Peyer's patch (tissue), 4 donors: ENCODE measurements around the gene AZGP1. TPM values are rescaled to one million over a fixed set of nuclear protein-coding genes. Genes with fewer than 3 reads are reported as not detected.
"Not testable (repeated sequence)": the region's sequence is repeated elsewhere in the genome, so short reads cannot be mapped to it uniquely, and the experiment has no call there.

Experiments used
- DNase-seq, 3 donors: peaks; one replicate each; pipeline ENCODE4 v3.0.0-alpha.2; 2017 to 2019
- H3K27ac ChIP-seq, 4 donors: fragments of 200-600 bp; sonication (generic); one replicate each; pipeline ENCODE4 v1.5.1; 2016 to 2019
- H3K27me3 ChIP-seq, 2 donors: fragments of 200-600 bp; sonication (generic); one replicate each; pipeline ENCODE4 v1.5.1; 2019
- H3K36me3 ChIP-seq, 3 donors: fragments of 200-600 bp; sonication (generic); one replicate each; pipeline ENCODE4 v1.5.1; 2016 to 2019
- H3K4me1 ChIP-seq, 4 donors: fragments of 200-600 bp; sonication (generic); one replicate each; pipeline ENCODE4 v1.5.1; 2016 to 2019
- H3K4me3 ChIP-seq, 4 donors: fragments of 200-600 bp; sonication (generic); 1 replicate in 3 of 4; 2 replicates in 1 of 4; pipeline ENCODE4 v1.5.1; 2016 to 2019; ENCODE audit warnings: mild to moderate bottlenecking in 1 of 4
- H3K9me3 ChIP-seq, 4 donors: fragments of 200-600 bp; sonication (generic); one replicate each; pipeline ENCODE4 v1.5.1; 2016 to 2019; ENCODE audit warnings: mild to moderate bottlenecking in 1 of 4
- CTCF ChIP-seq, 6 experiments: fragments of 450-650 bp in 4 of 6; fragments of 200-600 bp in 2 of 6; sonication (generic) in 1 of 6; IDR thresholded peaks; one replicate each; pipeline ENCODE4 v1.5.1; 2017 to 2019; ENCODE audit warnings: antibody characterized with exemption in 6 of 6, mild to moderate bottlenecking in 3 of 6, moderate library complexity in 1 of 6
- POLR2A ChIP-seq, 2 donors: fragments of 450-650 bp; IDR thresholded peaks; one replicate each; pipeline ENCODE4 v1.5.1; 2017; ENCODE audit warnings: antibody characterized with exemption in 2 of 2, mild to moderate bottlenecking in 2 of 2, moderate library complexity in 2 of 2
- total RNA-seq, 4 donors: library from RNA; depleted of rRNA; stranded (reverse); fragments of >200 nt; gene quantifications; one replicate each; pipeline ENCODE4 v1.1.0, GENCODE V29; 2016

The AZGP1 gene
- total RNA-seq, 4 donors from 2014 or later, result 3.3 to 30.3 (median 19.3) TPM

GRCh38 chr7:99947608-99948007 is 28.2 kb downstream of the AZGP1 start:
- no peak for DNase-seq
- Histone ChIP-seq H3K27me3 (no peaks in the 10 kb centered on the region), H3K4me3 (no peak overlapping the region), H3K27ac (no peak overlapping the region), H3K4me1 (no peaks in the 10 kb centered on the region), H3K9me3 (peaks cover 0 to 3% (median 0%) of the 10 kb centered on the region in 4 donors), H3K36me3 (no peaks in the 10 kb centered on the region)
- no peak for TF ChIP-seq POLR2A (IDR thresholded peaks at IDR 0.05)
- TF ChIP-seq CTCF (IDR thresholded peaks at IDR 0.05), result no peak

- DNase-seq, result no peak
- Histone ChIP-seq H3K4me3 (no peak overlapping the region), H3K27ac (no peak overlapping the region), H3K36me3 (no peaks in the 10 kb centered on the region), H3K27me3 (no peaks in the 10 kb centered on the region), H3K4me1 (no peaks in the 10 kb centered on the region), H3K9me3 (no peaks in the 10 kb centered on the region)
- TF ChIP-seq CTCF (IDR thresholded peaks at IDR 0.05), result no peak
- no peak for TF ChIP-seq POLR2A (IDR thresholded peaks at IDR 0.05)
Measured at GRCh38 chr7:99944497-99945070, 31.2 kb downstream of the AZGP1 start.

GRCh38 chr7:99943641-99944496 is 32.0 kb downstream of the AZGP1 start:
- Histone ChIP-seq H3K36me3 (no peaks in the 10 kb centered on the region), H3K9me3 (no peaks in the 10 kb centered on the region), H3K4me1 (no peaks in the 10 kb centered on the region), H3K4me3 (no peak overlapping the region), H3K27ac (no peak overlapping the region), H3K27me3 (no peaks in the 10 kb centered on the region)
- no peak for DNase-seq
- TF ChIP-seq POLR2A (IDR thresholded peaks at IDR 0.05) (no peak), CTCF (IDR thresholded peaks at IDR 0.05) (no peak)

GRCh38 chr7:99938296-99938695 is 37.5 kb downstream of the AZGP1 start:
- Histone ChIP-seq H3K36me3 (no peaks in the 10 kb centered on the region), H3K4me3 (no peak overlapping the region), H3K27ac (no peak overlapping the region), H3K9me3 (no peaks in the 10 kb centered on the region), H3K27me3 (no peaks in the 10 kb centered on the region), H3K4me1 (no peaks in the 10 kb centered on the region)
- TF ChIP-seq CTCF (IDR thresholded peaks at IDR 0.05) (no peak), POLR2A (IDR thresholded peaks at IDR 0.05) (no peak)
- no peak for DNase-seq

GRCh38 chr7:99935009-99935408 is 40.8 kb downstream of the AZGP1 start:
- not testable (repeated sequence) for H3K36me3 ChIP-seq, H3K4me1 ChIP-seq, H3K4me3 ChIP-seq, H3K27me3 ChIP-seq, H3K27ac ChIP-seq, DNase-seq, H3K9me3 ChIP-seq

- no peak for DNase-seq
- Histone ChIP-seq H3K27ac (no peak overlapping the region), H3K4me3 (no peak overlapping the region), H3K27me3 (no peaks in the 10 kb centered on the region), H3K4me1 (peaks cover 0 to 10% (median 0%) of the 10 kb centered on the region in 4 donors), H3K36me3 (no peaks in the 10 kb centered on the region), H3K9me3 (no peaks in the 10 kb centered on the region)
- TF ChIP-seq POLR2A (IDR thresholded peaks at IDR 0.05) (no peak), CTCF (IDR thresholded peaks at IDR 0.05) (no peak)
Measured at GRCh38 chr7:99930376-99930775, 45.5 kb downstream of the AZGP1 start.
